HepG2 (cell line): ENCODE results near the gene COG5. TPM values are rescaled to one million over a fixed set of nuclear protein-coding genes. Genes with fewer than 3 reads are reported as not detected.

Source experiments
- ATAC-seq: fragments of 200-7000 bp; cut with Tn5 transposase; 3 replicates; pipeline ENCODE4 v1.9.1; 2020; ENCODE audit warnings: mild to moderate bottlenecking, moderate library complexity
- BruUV-seq: library from RNA; stranded (reverse); fragments of 400-500 nt; replicated peaks from 2 replicates; lab custom pipeline; 2021; lab: Mats Ljungman, UMichigan
- CTCF ChIA-PET: fragments of 300-600 bp; formaldehyde crosslinking; extraction: SDS; loops from one replicate; lab custom pipeline; 2021; ENCODE audit warnings: low total read pairs, inconsistent platforms, low intra/inter-chr PET ratio; lab: Yijun Ruan, JAX
- POLR2A ChIA-PET: fragments of 350-600 bp; sonication (Branson Sonifier 250); formaldehyde crosslinking; loops from one replicate; lab custom pipeline; 2020; ENCODE audit warnings: antibody characterized with exemption, inconsistent platforms; lab: Yijun Ruan, JAX
- DNase-seq: peaks from one replicate; pipeline ENCODE4 v3.0.0-alpha.2; 2015; ENCODE audit warnings: low spot score
- FAIRE-seq: peaks from 3 replicates; lab custom pipeline; 2011; peaks lifted over from hg19 to GRCh38; lab: Jason Lieb, UNC
- H2AFZ ChIP-seq: one replicate; pipeline ENCODE4 v1.6.1; 2011; ENCODE audit warnings: low read length, inconsistent platforms
- H3K27ac ChIP-seq: fragments of 300-600 bp; 3 replicates; pipeline ENCODE4 v1.8.0; 2011; ENCODE audit warnings: mixed run types, mild to moderate bottlenecking, mixed read lengths, low read length, inconsistent platforms; ENCODE audit not compliant: insufficient read depth; ENCODE audit errors: extremely low read length
- H3K27me3 ChIP-seq, 2 experiments: fragments of 200-600 bp in 1 of 2; 2 replicates in 1 of 2; 3 replicates in 1 of 2; pipeline versions ENCODE4 v1.6.0 to v1.8.0; 2011; ENCODE audit warnings: low read length in 2 of 2, mild to moderate bottlenecking in 2 of 2, moderate library complexity in 2 of 2, inconsistent platforms in 1 of 2; ENCODE audit not compliant: insufficient read depth in 2 of 2, control insufficient read depth in 1 of 2
- H3K36me3 ChIP-seq, 2 experiments: fragments of 200-600 bp in 1 of 2; replicated peaks in 1 of 2; 2 replicates in 1 of 2; 3 replicates in 1 of 2; pipeline versions ENCODE4 v1.5.1 to v1.8.0; 2011; ENCODE audit warnings: low read length in 2 of 2, inconsistent platforms in 1 of 2; ENCODE audit not compliant: insufficient read depth in 2 of 2, control insufficient read depth in 1 of 2
- H3K4me1 ChIP-seq: 2 replicates; pipeline ENCODE4 v1.5.1; 2012; ENCODE audit warnings: low read length, inconsistent platforms; ENCODE audit not compliant: insufficient read depth
- H3K4me2 ChIP-seq: 2 replicates; pipeline ENCODE4 v1.6.0; 2011; ENCODE audit warnings: low read depth, low read length, inconsistent platforms
- H3K4me3 ChIP-seq, 3 experiments: fragments of 200-600 bp in 1 of 3; sonication (generic), shearing (Covaris generic) in 1 of 3; replicated peaks in 1 of 3; 2 replicates each; pipeline ENCODE4 v1.5.1; 2011 to 2016; ENCODE audit warnings: low read length in 3 of 3, inconsistent platforms in 2 of 3, low read depth in 2 of 3, mild to moderate bottlenecking in 2 of 3, control low read depth in 1 of 3, mixed read lengths in 1 of 3; ENCODE audit not compliant: insufficient read depth in 1 of 3
- H3K79me2 ChIP-seq: one replicate; pipeline ENCODE4 v1.6.1; 2011; ENCODE audit warnings: low read length, inconsistent platforms; ENCODE audit not compliant: insufficient read depth
- H3K9ac ChIP-seq: 2 replicates; pipeline ENCODE4 v1.6.0; 2011; ENCODE audit warnings: mild to moderate bottlenecking, low read depth, low read length, inconsistent platforms; ENCODE audit not compliant: insufficient read depth
- H3K9me3 ChIP-seq: 2 replicates; pipeline ENCODE4 v1.5.1; 2012; ENCODE audit warnings: mild to moderate bottlenecking, low read length
- H4K20me1 ChIP-seq: 2 replicates; pipeline ENCODE4 v1.6.0; 2011; ENCODE audit warnings: inconsistent platforms, mild to moderate bottlenecking, low read length, moderate library complexity; ENCODE audit not compliant: insufficient read depth
- ARID5B ChIP-seq: IDR thresholded peaks from 2 replicates; pipeline ENCODE4 v1.4.0; 2020; ENCODE audit warnings: mild to moderate bottlenecking, missing genetic modification reagents
- CC2D1A ChIP-seq: sonication (generic); formaldehyde crosslinking; IDR thresholded peaks from 2 replicates; pipeline ENCODE4 v1.8.1; 2023; ENCODE audit warnings: mild to moderate bottlenecking, missing genetic modification reagents
- SNRNP70 ChIP-seq: fragments of 200-400 bp; formaldehyde crosslinking; IDR thresholded peaks from 2 replicates; pipeline ENCODE4 v1.6.1; 2017; ENCODE audit warnings: mild to moderate bottlenecking, low read depth, low read length, moderate library complexity
- ZNF256 ChIP-seq: sonication (generic); formaldehyde crosslinking; conservative IDR thresholded peaks from 2 replicates; pipeline ENCODE4 v1.4.0; 2020; ENCODE audit warnings: missing genetic modification reagents
- ZNF660 ChIP-seq: sonication (generic); formaldehyde crosslinking; IDR thresholded peaks from 2 replicates; pipeline ENCODE4 v1.5.1; 2020; ENCODE audit warnings: mild to moderate bottlenecking, low read depth, missing genetic modification reagents, borderline replicate concordance
- WGBS: methylation state at CpG from one replicate; pipeline ENCODE4 v1.1.6; 2017; ENCODE audit warnings: low lambda C conversion rate; 5-methylcytosine and 5-hydroxymethylcytosine counted together
- in situ Hi-C: cut with HindIII; loops from 2 replicates; pipeline ENCODE4 v1.10.0; 2017; ENCODE audit warnings: low pct_unique_long_range_greater_than_20kb; ENCODE audit not compliant: extremely low pct_ligation_motif_present
- intact Hi-C: fragments of 100-400 bp; cut with micrococcal nuclease; formaldehyde crosslinking; loops from one replicate; pipeline ENCODE4 v1.10.0; 2022; ENCODE audit not compliant: unreplicated experiment
- polyA plus RNA-seq, 8 experiments: library from polyadenylated mRNA; depleted of rRNA in 3 of 8; stranded (reverse) in 7 of 8; unstranded in 1 of 8; fragments of >200 nt; fragmentation: Illumina TruSeq in 4 of 8; extraction: Trizol in 4 of 8; gene quantifications; 2 replicates each; pipeline versions ENCODE4 v1.2.1 to v1.2.3, GENCODE V29; 2011 to 2016; ENCODE audit warnings: low read depth in 4 of 8, missing spikeins in 1 of 8, mixed read lengths in 1 of 8; ENCODE audit not compliant: insufficient read depth in 1 of 8
- total RNA-seq, 5 experiments: library from RNA; depleted of rRNA; stranded (reverse); fragments of >200 nt; fragmentation: Illumina TruSeq; extraction: Trizol; gene quantifications; 2 replicates each; pipeline ENCODE4 v1.2.3, GENCODE V29; 2016; ENCODE audit warnings: low read depth in 1 of 5

The COG5 gene
- total and polyA plus RNA-seq, 2 of the 13 experiments (the other 11 are each of a cell fraction or from before 2014, with no cell fraction given) = 20.4 to 31.3 TPM

GRCh38 chr7:107167483-107168232 is 396.1 kb downstream of the COG5 start (continued):
- peak; percentile 18; the same call in 1 of the 2 replicates for TF ChIP-seq ARID5B (CRISPR knock-in tag)
- no peak for TF ChIP-seq SNRNP70

- peaks cover 19% of the 10 kb centered on the region for H4K20me1 ChIP-seq
- no TSS peak for BruUV-seq
- H2AFZ ChIP-seq = peak overlapping the region; percentile 90
- DNase-seq (no peak), ATAC-seq (no peak), FAIRE-seq (no peak)
- H3K36me3 ChIP-seq = 0 out of 5 replicates have a peak, but pooled peaks cover 0 to 3% of the 10 kb centered on the region in 2 experiments
- H3K27ac ChIP-seq = peak overlapping the region; percentile 96
- ChIA-PET CTCF (no interaction called here), POLR2A (interaction anchor here (0.6 to 3.6 kb wide), 4 partner anchors 14 to 577 kb away, joined by 3 to 28 read pairs (median 20); partner anchors contain the start of gene CBLL1)
- H3K4me2 ChIP-seq = peak overlapping the region; percentile 97
- intact Hi-C loops = loop anchor here (10.0 kb wide), 1 partner anchor 882 kb away; the partner anchor contains the start of gene NAMPT
- 20% methylated on average over 5 of the region's 5 CpGs for WGBS
- H3K4me1 ChIP-seq = peaks cover 7% of the 10 kb centered on the region; the same call in 1 of the 2 replicates
- TF ChIP-seq CC2D1A (CRISPR knock-in tag) (no peak), ZNF660 (no peak), ZNF256 (CRISPR knock-in tag) (no peak)
- H3K9me3 ChIP-seq = no peaks in the 10 kb centered on the region
- H3K79me2 ChIP-seq = peaks cover 19% of the 10 kb centered on the region
- H3K4me3 ChIP-seq = peak overlapping the region; percentile 63 to 82 (median 71)
- in situ Hi-C loops = no loop called here
- peak overlapping the region; percentile 87 for H3K9ac ChIP-seq
- no peaks in the 10 kb centered on the region; a peak in 1 of 5 replicates for H3K27me3 ChIP-seq
Observed at GRCh38 chr7:107166736-107167426, 396.8 kb downstream of the COG5 start.
